CD4-positive, alpha-beta T cell (primary cell): ENCODE data around the gene TCP11. TPM values are rescaled to one million over a fixed set of nuclear protein-coding genes. Genes with fewer than 3 reads are reported as not detected.

ENCODE experiments used
- ATAC-seq: fragments of 200-7000 bp; cut with Tn5 transposase; one replicate; pipeline ENCODE4 v1.10.0; 2022; ENCODE audit warnings: mild to moderate bottlenecking; ENCODE audit not compliant: poor library complexity
- CTCF ChIA-PET: fragments of 350-600 bp; sonication (Branson Sonifier 250); formaldehyde crosslinking; loops from one replicate; lab custom pipeline; 2021; ENCODE audit warnings: antibody characterized with exemption, inconsistent platforms; lab: Charles Lee
- POLR2A ChIA-PET: fragments of 350-600 bp; sonication (Branson Sonifier 250); formaldehyde crosslinking; loops from one replicate; lab custom pipeline; 2021; ENCODE audit warnings: antibody characterized with exemption, inconsistent platforms; lab: Charles Lee
- DNase-seq, 14 experiments: peaks; one replicate each; pipeline ENCODE4 v3.0.0-alpha.2; 2013 to 2020; ENCODE audit warnings: mixed read lengths in 2 of 14
- H3K27ac ChIP-seq, 2 donors: one replicate each; pipeline versions ENCODE4 v1.5.1 to v1.7.0; 2013; ENCODE audit warnings: low read length in 2 of 2, low read depth in 1 of 2, mild to moderate bottlenecking in 1 of 2
- H3K27me3 ChIP-seq, 2 experiments: 1 replicate in 1 of 2; 2 replicates in 1 of 2; pipeline versions ENCODE4 v1.6.1 to v1.7.0; 2013; ENCODE audit warnings: low read length in 2 of 2, control low read depth in 1 of 2, mild to moderate bottlenecking in 1 of 2, moderate library complexity in 1 of 2; ENCODE audit not compliant: insufficient read depth in 2 of 2, control insufficient read depth in 1 of 2
- H3K36me3 ChIP-seq: one replicate; pipeline ENCODE4 v1.6.1; 2013; ENCODE audit warnings: low read length, control low read depth; ENCODE audit not compliant: insufficient read depth
- H3K4me1 ChIP-seq: one replicate; pipeline ENCODE4 v1.6.1; 2013; ENCODE audit warnings: low read length, control low read depth; ENCODE audit not compliant: insufficient read depth
- H3K4me3 ChIP-seq: one replicate; pipeline ENCODE4 v1.5.1; 2013; ENCODE audit warnings: mild to moderate bottlenecking, low read length, moderate library complexity
- H3K9me3 ChIP-seq, 2 experiments: 1 replicate in 1 of 2; 2 replicates in 1 of 2; pipeline versions ENCODE4 v1.6.1 to v1.7.0; 2013; ENCODE audit warnings: low read length in 2 of 2, mild to moderate bottlenecking in 2 of 2, control low read depth in 1 of 2, moderate library complexity in 1 of 2; ENCODE audit not compliant: control insufficient read depth in 1 of 2, insufficient read depth in 1 of 2
- H3K27ac Mint-ChIP-seq: one replicate; pipeline ENCODE4 v1.8.0; 2020; ENCODE audit warnings: mixed read lengths
- H3K27me3 Mint-ChIP-seq: one replicate; pipeline ENCODE4 v1.8.0; 2021; ENCODE audit warnings: mixed read lengths
- H3K36me3 Mint-ChIP-seq: one replicate; pipeline ENCODE4 v1.8.0; 2021; ENCODE audit warnings: low read depth, mixed read lengths
- H3K4me1 Mint-ChIP-seq: one replicate; pipeline ENCODE4 v1.8.0; 2021; ENCODE audit warnings: low read depth, mixed read lengths
- H3K4me3 Mint-ChIP-seq: one replicate; pipeline ENCODE4 v1.8.0; 2020; ENCODE audit warnings: mild to moderate bottlenecking, mixed read lengths
- H3K9me3 Mint-ChIP-seq: one replicate; pipeline ENCODE4 v1.8.0; 2020; ENCODE audit warnings: mixed read lengths
- intact Hi-C, 2 experiments: fragments of 100-400 bp; cut with DNase I in 1 of 2; cut with micrococcal nuclease in 1 of 2; formaldehyde crosslinking; loops; one replicate each; pipeline versions ENCODE4 v1.15.1 to v1.9.0; 2023 to 2025; cut with DNase I, micrococcal nuclease
- total RNA-seq, 174 experiments: library from RNA in 2 of 174; stranded (reverse) in 2 of 174; gene quantifications; one replicate each; pipeline ENCODE4 v1.2.3 and lab custom pipeline; 2021 to 2026
- TF ChIP-seq, protein P1 (sequence below): fragments of 200-600 bp; IDR thresholded peaks from one replicate; pipeline ENCODE4 v1.8.0; 2022; ENCODE audit warnings: antibody characterized with exemption, mild to moderate bottlenecking

TCP11 gene
- total RNA-seq, 2 experiments from 2014 or later, result not detected

DNA sequence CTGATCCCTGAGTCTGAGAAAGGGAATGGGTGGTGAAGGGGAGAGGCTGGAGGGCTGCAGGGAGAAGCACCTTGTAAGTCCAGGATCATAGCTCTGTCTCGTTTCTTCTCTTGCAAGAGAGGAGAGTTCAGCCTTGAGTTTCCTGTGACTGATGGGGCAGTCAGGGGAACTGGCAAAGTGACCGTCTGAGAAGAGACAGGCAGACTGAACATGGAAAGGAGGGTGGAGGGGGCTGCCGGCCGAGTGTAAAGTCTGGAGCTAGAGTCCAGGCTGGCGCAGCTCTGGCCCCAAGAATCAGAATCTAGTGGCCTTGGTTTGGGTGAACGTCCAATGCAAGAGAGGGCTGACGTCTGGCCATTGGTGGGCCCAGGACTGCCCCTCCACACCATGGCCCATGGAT lies 72.5 kb downstream of the TCP11 start:
- TF ChIP-seq, protein P1, sequence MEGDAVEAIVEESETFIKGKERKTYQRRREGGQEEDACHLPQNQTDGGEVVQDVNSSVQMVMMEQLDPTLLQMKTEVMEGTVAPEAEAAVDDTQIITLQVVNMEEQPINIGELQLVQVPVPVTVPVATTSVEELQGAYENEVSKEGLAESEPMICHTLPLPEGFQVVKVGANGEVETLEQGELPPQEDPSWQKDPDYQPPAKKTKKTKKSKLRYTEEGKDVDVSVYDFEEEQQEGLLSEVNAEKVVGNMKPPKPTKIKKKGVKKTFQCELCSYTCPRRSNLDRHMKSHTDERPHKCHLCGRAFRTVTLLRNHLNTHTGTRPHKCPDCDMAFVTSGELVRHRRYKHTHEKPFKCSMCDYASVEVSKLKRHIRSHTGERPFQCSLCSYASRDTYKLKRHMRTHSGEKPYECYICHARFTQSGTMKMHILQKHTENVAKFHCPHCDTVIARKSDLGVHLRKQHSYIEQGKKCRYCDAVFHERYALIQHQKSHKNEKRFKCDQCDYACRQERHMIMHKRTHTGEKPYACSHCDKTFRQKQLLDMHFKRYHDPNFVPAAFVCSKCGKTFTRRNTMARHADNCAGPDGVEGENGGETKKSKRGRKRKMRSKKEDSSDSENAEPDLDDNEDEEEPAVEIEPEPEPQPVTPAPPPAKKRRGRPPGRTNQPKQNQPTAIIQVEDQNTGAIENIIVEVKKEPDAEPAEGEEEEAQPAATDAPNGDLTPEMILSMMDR, result no peak
- Mint-ChIP-seq H3K4me1 (no peaks in the 10 kb centered on the region), H3K36me3 (peaks cover 12% of the 10 kb centered on the region), H3K27me3 (no peaks in the 10 kb centered on the region), H3K27ac (no peak overlapping the region), H3K9me3 (no peaks in the 10 kb centered on the region), H3K4me3 (no peak overlapping the region)
- CTCF ChIA-PET, result no interaction called here
- Histone ChIP-seq H3K4me1 (no peaks in the 10 kb centered on the region), H3K27me3 (no peaks in the 10 kb centered on the region), H3K36me3 (peaks cover 24% of the 10 kb centered on the region), H3K9me3 (no peaks in the 10 kb centered on the region), H3K4me3 (no peak overlapping the region), H3K27ac (no peak overlapping the region)
- POLR2A ChIA-PET, result no interaction called here
- intact Hi-C loops, result no loop called here
- DNase-seq, result no peak
- no peak for ATAC-seq

DNA sequence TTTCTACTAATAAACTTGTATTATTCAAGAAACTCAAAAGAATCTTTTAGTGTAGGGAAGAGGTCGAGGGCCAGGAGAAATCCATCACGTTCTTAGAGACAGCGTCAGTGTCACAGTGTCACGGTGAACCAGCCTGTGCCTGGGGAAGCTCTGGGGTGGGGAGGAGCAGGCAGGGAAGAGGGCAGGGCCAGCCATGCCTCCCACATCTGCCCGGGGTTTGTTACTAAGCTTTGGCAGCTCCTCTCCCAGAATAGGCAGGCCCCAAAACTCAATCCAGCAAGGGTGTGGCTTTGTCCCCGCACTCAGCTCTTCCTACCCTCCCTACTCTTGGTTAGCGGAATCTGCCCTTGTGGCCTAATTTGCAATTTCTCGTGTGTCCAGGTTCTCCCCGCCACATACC lies 72.9 kb downstream of the TCP11 start:
- no peak overlapping the region for H3K4me3 Mint-ChIP-seq
- ChIA-PET CTCF (interaction anchor here (0.7 kb wide), 1 partner anchor 41 kb away, joined by 5 read pairs; no protein-coding TSS in a partner anchor), POLR2A (no interaction called here)
- ATAC-seq, result no peak
- no peak for DNase-seq
- H3K36me3 Mint-ChIP-seq, result peaks cover 11% of the 10 kb centered on the region
- no peak overlapping the region for H3K27ac Mint-ChIP-seq
- Histone ChIP-seq H3K9me3 (no peaks in the 10 kb centered on the region), H3K27me3 (no peaks in the 10 kb centered on the region), H3K36me3 (peaks cover 24% of the 10 kb centered on the region), H3K4me3 (no peak overlapping the region), H3K27ac (no peak overlapping the region), H3K4me1 (no peaks in the 10 kb centered on the region)
- TF ChIP-seq, protein P1, result no peak
- H3K4me1 Mint-ChIP-seq, result no peaks in the 10 kb centered on the region
- H3K9me3 Mint-ChIP-seq, result no peaks in the 10 kb centered on the region
- no peaks in the 10 kb centered on the region for H3K27me3 Mint-ChIP-seq
- intact Hi-C loops, result no loop called here

Other genes starting within 250 kb of the TCP11 start
- not detected for gene SCUBE3, start 72.6 kb upstream of the TCP11 start, total RNA-seq
- gene ZNF76, start 118.4 kb upstream of the TCP11 start, total RNA-seq, result 10 to 100 TPM; 46.1 to 53.4 TPM
- gene DEF6, start 156.5 kb upstream of the TCP11 start, total RNA-seq, result 100 to 1,000 TPM; 209 to 212 TPM
- 10 to 100 TPM; 34.1 to 37.0 TPM for gene PPARD, start 201.2 kb upstream of the TCP11 start, total RNA-seq